Activated T-helper 17 cell treated with anti-CD3 and anti-CD28 coated beads, Interleukin-2, amount 50 U/mL, for 72 hours (primary cell): ENCODE measurements around the gene SIK3. TPM values are rescaled to one million over a fixed set of nuclear protein-coding genes. Genes with fewer than 3 reads are reported as not detected.

Experiments
- ATAC-seq: fragments of 150-1000 bp; cut with Tn5 transposase; replicated peaks from 2 replicates; pipeline ENCODE4 v1.10.0; 2021; ENCODE audit warnings: mild to moderate bottlenecking, moderate library complexity
- H3K27ac Mint-ChIP-seq: one replicate; pipeline ENCODE4 v1.8.0; 2022; ENCODE audit warnings: mixed read lengths
- H3K27me3 Mint-ChIP-seq: one replicate; pipeline ENCODE4 v1.8.0; 2022; ENCODE audit warnings: mixed read lengths
- H3K36me3 Mint-ChIP-seq: one replicate; pipeline ENCODE4 v1.8.0; 2022; ENCODE audit warnings: low read depth, mild to moderate bottlenecking, mixed read lengths
- H3K4me1 Mint-ChIP-seq: one replicate; pipeline ENCODE4 v1.8.0; 2022; ENCODE audit warnings: mixed read lengths
- H3K4me3 Mint-ChIP-seq: one replicate; pipeline ENCODE4 v1.8.0; 2022; ENCODE audit warnings: mild to moderate bottlenecking, mixed read lengths
- H3K9me3 Mint-ChIP-seq: one replicate; pipeline ENCODE4 v1.8.0; 2022; ENCODE audit warnings: mixed read lengths
- total RNA-seq, 2 donors: library from RNA; stranded (reverse); gene quantifications; one replicate each; pipeline ENCODE4 v1.2.3, GENCODE V29; 2022

The SIK3 gene
- total RNA-seq, 2 donors from 2014 or later: 41.9 to 55.7 TPM

DNA sequence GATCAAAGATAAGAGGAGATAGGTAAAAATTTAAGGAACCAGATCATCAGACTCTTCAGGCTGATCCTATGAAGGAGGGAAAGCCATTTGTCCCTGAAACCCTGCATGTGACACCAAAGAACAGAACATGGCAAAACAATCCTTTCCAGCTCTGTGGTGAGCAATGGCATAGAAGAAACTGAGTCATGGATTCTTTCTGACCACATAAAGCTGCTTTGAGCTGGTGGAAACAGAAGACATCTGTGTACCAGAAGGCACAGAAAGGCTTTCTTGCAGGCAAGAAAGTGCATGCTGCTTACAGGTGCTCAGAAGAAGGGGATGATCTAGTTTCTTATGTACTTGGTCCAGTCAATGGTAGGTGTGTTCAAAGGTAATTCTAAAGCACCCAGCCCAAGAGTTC lies 215.8 kb downstream of the SIK3 start:
- peak; percentile 99 for ATAC-seq
- peaks cover 60% of the 10 kb centered on the region for H3K36me3 Mint-ChIP-seq
- H3K4me1 Mint-ChIP-seq: peaks cover 28% of the 10 kb centered on the region
- H3K4me3 Mint-ChIP-seq: no peak overlapping the region
- no peaks in the 10 kb centered on the region for H3K27me3 Mint-ChIP-seq
- H3K27ac Mint-ChIP-seq: peak overlapping the region; percentile 78
- H3K9me3 Mint-ChIP-seq: no peaks in the 10 kb centered on the region

DNA sequence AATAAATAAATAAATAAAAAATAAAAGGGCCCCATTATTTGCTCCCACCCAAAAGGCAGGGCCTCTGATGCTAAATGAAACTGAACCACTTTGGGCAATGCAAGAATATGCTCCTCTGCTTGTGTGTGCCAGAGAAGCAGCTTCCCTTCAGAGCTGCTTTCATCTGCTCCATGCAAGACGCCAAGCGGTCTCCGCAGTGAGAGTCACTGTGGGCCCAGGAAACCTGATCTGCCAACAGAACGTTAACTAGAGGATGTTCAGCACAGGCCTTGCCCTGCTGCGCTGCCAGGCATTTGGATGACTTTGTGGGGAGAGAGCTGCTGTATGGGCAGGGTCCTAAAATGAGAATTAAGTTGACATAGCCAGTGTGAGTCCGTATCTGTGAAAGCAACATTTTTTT lies 217.1 kb downstream of the SIK3 start:
- peak overlapping the region; percentile 57 for H3K27ac Mint-ChIP-seq
- H3K27me3 Mint-ChIP-seq: no peaks in the 10 kb centered on the region
- no peak for ATAC-seq
- H3K4me1 Mint-ChIP-seq: peaks cover 28% of the 10 kb centered on the region
- no peak overlapping the region for H3K4me3 Mint-ChIP-seq
- peaks cover 58% of the 10 kb centered on the region for H3K36me3 Mint-ChIP-seq
- H3K9me3 Mint-ChIP-seq: no peaks in the 10 kb centered on the region

DNA sequence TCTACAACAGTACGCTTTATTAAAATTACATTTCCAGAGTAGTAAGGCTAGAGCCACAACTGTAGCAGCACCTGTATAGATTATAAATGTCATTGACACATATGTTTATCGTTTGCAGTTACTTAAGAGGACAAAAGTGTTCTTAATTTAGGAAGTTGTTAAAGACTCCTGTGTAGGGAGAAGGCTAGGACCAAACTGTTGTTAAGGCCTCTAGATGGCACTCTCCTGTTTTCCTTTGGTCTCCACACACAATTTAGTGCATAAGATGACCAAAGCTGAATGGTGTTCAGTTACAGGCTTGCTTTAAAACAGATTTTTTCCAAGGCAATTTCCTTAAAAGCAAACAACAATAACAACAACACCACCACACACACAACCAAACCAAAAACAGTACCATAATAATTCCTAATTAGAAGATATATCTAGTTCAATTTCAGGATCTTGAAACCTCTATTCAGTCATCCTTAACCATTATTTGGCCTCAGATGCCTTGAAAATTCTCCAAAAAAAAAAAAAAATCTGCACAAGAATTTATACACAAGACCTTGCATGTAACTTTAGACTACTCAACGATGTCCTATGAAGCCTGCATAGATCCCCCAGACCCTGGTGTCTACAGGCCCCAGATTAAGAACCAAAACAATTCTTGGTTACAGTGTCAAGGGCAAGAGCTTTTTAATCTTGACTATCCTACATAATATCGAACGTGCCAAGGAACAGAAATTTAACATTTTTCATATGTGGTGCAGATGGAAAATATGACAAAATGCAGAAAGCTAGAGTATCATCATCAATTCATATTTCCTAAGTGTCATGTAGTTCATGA lies 218.2 kb downstream of the SIK3 start:
- Mint-ChIP-seq H3K9me3 (no peaks in the 10 kb centered on the region), H3K27ac (peak overlapping the region; percentile 70), H3K4me3 (no peak overlapping the region), H3K4me1 (peaks cover 28% of the 10 kb centered on the region), H3K27me3 (no peaks in the 10 kb centered on the region), H3K36me3 (peaks cover 65% of the 10 kb centered on the region)
- ATAC-seq: peak; percentile 52

DNA sequence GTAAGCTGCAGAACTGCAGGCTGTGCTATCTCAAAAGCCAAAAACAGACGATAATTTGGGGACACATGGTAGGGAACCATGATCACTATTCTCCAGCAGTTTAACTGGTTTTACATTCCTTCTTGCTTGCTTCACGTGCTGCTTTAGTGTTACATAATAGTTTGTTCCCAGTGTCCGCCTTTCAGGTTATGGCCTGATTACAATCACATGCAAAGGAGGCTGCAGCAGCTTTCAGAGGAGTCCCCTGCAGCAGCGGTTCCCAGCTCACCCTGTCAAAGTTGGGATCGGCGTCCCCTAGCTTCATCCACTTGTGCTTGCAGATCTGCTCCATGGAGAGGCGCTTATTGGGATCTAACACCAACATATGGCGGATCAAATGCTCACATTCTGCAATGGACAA lies 221.6 kb downstream of the SIK3 start:
- H3K9me3 Mint-ChIP-seq: no peaks in the 10 kb centered on the region
- no peak overlapping the region for H3K4me3 Mint-ChIP-seq
- H3K36me3 Mint-ChIP-seq: peaks cover 84% of the 10 kb centered on the region

DNA sequence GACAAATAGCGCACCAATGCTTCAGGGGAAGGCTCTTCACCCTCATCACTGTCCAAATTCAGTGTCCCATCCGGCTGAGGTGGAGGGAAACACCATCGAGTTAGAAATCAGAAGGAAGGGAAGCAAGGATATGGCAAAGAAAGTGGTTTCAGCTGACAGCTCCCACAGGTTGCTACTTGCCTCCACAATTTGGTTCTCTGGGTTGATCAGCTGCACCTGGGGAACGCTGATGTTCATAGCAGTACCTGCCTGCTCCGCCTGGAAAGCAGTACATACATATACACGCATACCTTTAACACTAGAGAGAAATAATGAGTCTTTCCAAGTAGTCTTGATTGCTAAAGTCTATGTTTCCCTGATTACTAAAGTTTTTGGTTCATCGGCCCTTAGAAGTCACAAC lies 223.0 kb downstream of the SIK3 start:
- no peak overlapping the region for H3K4me3 Mint-ChIP-seq
- H3K27ac Mint-ChIP-seq: peak overlapping the region; percentile 57
- ATAC-seq: no peak
- H3K27me3 Mint-ChIP-seq: no peaks in the 10 kb centered on the region
- H3K9me3 Mint-ChIP-seq: no peaks in the 10 kb centered on the region
- peaks cover 84% of the 10 kb centered on the region for H3K36me3 Mint-ChIP-seq
- H3K4me1 Mint-ChIP-seq: peaks cover 13% of the 10 kb centered on the region

More for the DNA sequence above, 221.6 kb downstream of the SIK3 start:
- Mint-ChIP-seq H3K27ac (no peak overlapping the region), H3K4me1 (peaks cover 19% of the 10 kb centered on the region), H3K27me3 (no peaks in the 10 kb centered on the region)
- no peak for ATAC-seq

GRCh38 chr11:116874251-116874650 lies 224.0 kb downstream of the SIK3 start:
- Mint-ChIP-seq H3K36me3 (peaks cover 88% of the 10 kb centered on the region), H3K4me3 (no peak overlapping the region), H3K27me3 (no peaks in the 10 kb centered on the region), H3K27ac (no peak overlapping the region), H3K9me3 (no peaks in the 10 kb centered on the region), H3K4me1 (peaks cover 8% of the 10 kb centered on the region)
- ATAC-seq: no peak

DNA sequence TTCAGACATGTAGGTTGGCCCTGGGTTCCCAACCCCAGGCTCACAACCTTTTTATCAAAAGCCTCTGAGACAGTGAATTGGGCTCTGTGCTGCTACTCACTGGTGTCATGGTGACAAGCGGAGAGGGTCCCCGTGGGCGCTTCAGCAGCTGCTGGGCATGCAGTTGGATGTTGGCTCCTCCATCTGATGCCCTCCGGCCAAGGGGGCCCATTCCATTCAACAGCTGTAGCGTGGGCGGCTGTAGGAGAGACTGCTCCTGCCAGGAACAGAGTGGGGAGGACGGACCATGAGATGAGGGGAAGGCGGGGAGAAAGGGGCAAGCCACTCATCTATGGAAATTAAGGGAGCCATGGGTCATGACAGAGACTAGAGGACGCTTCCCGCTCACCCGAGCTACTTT lies 224.8 kb downstream of the SIK3 start:
- Mint-ChIP-seq H3K27me3 (no peaks in the 10 kb centered on the region), H3K36me3 (peaks cover 92% of the 10 kb centered on the region), H3K9me3 (no peaks in the 10 kb centered on the region), H3K27ac (no peak overlapping the region), H3K4me1 (peaks cover 5% of the 10 kb centered on the region), H3K4me3 (no peak overlapping the region)
- no peak for ATAC-seq

DNA sequence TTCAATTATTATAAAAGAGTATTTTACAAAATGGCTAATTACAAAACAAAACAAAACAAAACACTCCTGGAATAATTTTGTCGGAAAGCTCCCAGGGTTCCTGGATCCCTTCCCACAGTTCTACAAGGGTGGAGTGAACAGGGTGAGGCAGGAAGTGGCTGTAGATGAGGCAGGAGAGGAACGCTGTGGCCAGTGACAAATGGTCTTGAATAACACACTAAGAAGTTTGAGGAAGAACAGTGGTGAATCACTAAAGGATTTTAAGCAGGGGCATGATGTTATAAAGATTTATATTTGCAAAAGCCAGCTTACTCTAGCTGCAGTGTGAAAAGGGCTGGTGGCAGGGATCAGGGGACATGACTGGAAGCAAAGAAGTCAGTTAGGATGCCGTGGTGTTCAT lies 227.0 kb downstream of the SIK3 start:
- peaks cover 100% of the 10 kb centered on the region for H3K36me3 Mint-ChIP-seq
- H3K9me3 Mint-ChIP-seq: no peaks in the 10 kb centered on the region
- peaks cover 6% of the 10 kb centered on the region for H3K4me1 Mint-ChIP-seq
- no peak overlapping the region for H3K4me3 Mint-ChIP-seq
- peak overlapping the region; percentile 53 for H3K27ac Mint-ChIP-seq
- H3K27me3 Mint-ChIP-seq: no peaks in the 10 kb centered on the region
- ATAC-seq: no peak

GRCh38 chr11:116870054-116870453 lies 228.2 kb downstream of the SIK3 start:
- H3K4me1 Mint-ChIP-seq: peaks cover 11% of the 10 kb centered on the region
- peaks cover 100% of the 10 kb centered on the region for H3K36me3 Mint-ChIP-seq
- peak overlapping the region; percentile 53 for H3K27ac Mint-ChIP-seq
- no peak overlapping the region for H3K4me3 Mint-ChIP-seq
- ATAC-seq: peak; percentile 21
- H3K9me3 Mint-ChIP-seq: no peaks in the 10 kb centered on the region
- no peaks in the 10 kb centered on the region for H3K27me3 Mint-ChIP-seq

DNA sequence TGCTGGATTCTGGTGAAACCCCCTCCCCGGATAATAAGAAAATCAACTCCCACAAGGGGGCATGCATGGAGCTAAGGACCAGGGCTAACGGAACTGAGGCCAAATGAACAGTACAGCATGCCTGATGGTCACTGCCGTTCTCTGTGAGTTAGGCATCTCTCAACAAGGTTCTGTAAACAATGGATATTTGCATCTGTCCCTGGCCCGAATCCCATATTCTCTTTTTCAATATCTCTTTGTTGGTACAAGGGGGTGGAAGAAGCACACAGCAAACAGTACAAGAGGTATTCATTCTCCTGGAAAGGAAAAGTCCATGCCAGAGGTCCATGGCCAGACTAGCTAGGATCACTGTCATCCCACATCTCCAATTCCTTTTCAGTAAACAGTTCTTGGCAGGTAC lies 228.6 kb downstream of the SIK3 start:
- peaks cover 100% of the 10 kb centered on the region for H3K36me3 Mint-ChIP-seq
- no peak overlapping the region for H3K4me3 Mint-ChIP-seq
- no peak for ATAC-seq
- peak overlapping the region; percentile 53 for H3K27ac Mint-ChIP-seq
- H3K9me3 Mint-ChIP-seq: no peaks in the 10 kb centered on the region
- H3K4me1 Mint-ChIP-seq: peaks cover 11% of the 10 kb centered on the region
- H3K27me3 Mint-ChIP-seq: no peaks in the 10 kb centered on the region

DNA sequence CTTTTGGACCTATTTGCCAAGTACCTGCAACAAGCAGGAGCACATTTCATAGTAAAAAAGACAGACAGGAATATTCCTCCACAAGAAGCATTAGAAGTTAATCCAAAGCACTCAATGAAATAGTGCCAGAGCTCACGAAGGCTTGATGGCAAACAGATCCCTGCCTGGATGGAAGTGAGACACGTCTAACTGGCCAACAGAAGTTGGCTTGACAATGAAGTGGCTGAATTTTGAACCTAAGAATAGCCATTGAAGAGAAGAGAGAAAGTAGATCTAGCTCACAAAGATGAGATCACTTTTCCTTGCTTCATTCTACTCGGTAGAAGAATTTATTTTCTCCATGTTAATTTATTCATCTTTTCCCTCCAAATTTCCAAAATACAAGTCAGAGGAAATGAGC lies 230.2 kb downstream of the SIK3 start:
- H3K27me3 Mint-ChIP-seq: no peaks in the 10 kb centered on the region
- no peak overlapping the region for H3K27ac Mint-ChIP-seq
- H3K9me3 Mint-ChIP-seq: no peaks in the 10 kb centered on the region
- peaks cover 100% of the 10 kb centered on the region for H3K36me3 Mint-ChIP-seq
- peaks cover 11% of the 10 kb centered on the region for H3K4me1 Mint-ChIP-seq
- no peak overlapping the region for H3K4me3 Mint-ChIP-seq
- ATAC-seq: no peak

DNA sequence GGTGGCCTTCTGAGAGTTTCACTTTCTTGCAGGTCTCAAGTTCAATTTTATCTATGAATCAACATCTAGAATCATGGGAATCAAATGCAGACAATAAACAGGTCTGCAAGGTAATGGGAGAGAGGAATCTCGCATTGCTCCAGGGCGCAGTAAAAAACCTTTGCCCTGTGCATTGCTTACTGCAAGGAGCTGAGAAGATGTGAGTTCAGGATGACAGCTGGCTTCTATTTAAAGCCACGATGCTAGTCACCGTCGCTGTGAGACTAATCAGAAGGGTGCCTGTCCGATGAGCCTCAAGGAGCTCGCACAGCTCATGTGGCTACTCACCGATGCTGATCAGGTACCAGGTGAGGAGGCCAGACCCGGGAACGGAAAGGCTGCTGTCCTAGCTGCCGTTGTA lies 230.6 kb downstream of the SIK3 start:
- H3K4me3 Mint-ChIP-seq: no peak overlapping the region
- no peak overlapping the region for H3K27ac Mint-ChIP-seq
- no peaks in the 10 kb centered on the region for H3K9me3 Mint-ChIP-seq
- no peak for ATAC-seq
- H3K4me1 Mint-ChIP-seq: peaks cover 11% of the 10 kb centered on the region
- no peaks in the 10 kb centered on the region for H3K27me3 Mint-ChIP-seq
- peaks cover 100% of the 10 kb centered on the region for H3K36me3 Mint-ChIP-seq

- Mint-ChIP-seq H3K36me3 (peaks cover 100% of the 10 kb centered on the region), H3K27me3 (no peaks in the 10 kb centered on the region), H3K4me3 (no peak overlapping the region), H3K4me1 (peaks cover 11% of the 10 kb centered on the region), H3K27ac (peak overlapping the region; percentile 38), H3K9me3 (no peaks in the 10 kb centered on the region)
- no peak for ATAC-seq
Observed at GRCh38 chr11:116866804-116867455, 231.3 kb downstream of the SIK3 start.

DNA sequence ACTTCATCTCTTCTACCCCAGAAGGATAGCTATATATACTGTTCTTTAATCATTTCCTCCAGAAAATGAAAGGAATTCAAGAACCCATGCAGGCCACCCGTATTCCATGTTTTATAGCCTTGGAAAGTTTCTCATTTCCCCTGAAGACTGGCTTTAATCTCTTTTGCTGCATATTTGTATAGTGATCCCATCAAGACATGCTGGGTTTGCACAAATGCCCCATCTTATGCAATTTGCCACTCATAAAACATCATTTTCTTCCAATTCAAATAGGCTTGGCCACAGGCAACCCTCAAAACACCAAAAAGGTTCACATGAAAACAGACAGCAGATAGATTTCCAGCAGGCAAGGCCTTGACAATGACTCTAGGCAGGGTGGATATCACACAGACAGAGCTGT lies 232.5 kb downstream of the SIK3 start:
- H3K36me3 Mint-ChIP-seq: peaks cover 100% of the 10 kb centered on the region
- no peak overlapping the region for H3K4me3 Mint-ChIP-seq
- no peaks in the 10 kb centered on the region for H3K9me3 Mint-ChIP-seq
- H3K27ac Mint-ChIP-seq: peak overlapping the region; percentile 11
- H3K4me1 Mint-ChIP-seq: peaks cover 15% of the 10 kb centered on the region
- H3K27me3 Mint-ChIP-seq: no peaks in the 10 kb centered on the region
- ATAC-seq: no peak

GRCh38 chr11:116864531-116864930 lies 233.7 kb downstream of the SIK3 start:
- no peaks in the 10 kb centered on the region for H3K9me3 Mint-ChIP-seq
- H3K36me3 Mint-ChIP-seq: peaks cover 100% of the 10 kb centered on the region
- peak overlapping the region; percentile 45 for H3K27ac Mint-ChIP-seq
- H3K4me1 Mint-ChIP-seq: peaks cover 15% of the 10 kb centered on the region
- H3K4me3 Mint-ChIP-seq: no peak overlapping the region
- H3K27me3 Mint-ChIP-seq: no peaks in the 10 kb centered on the region
- no peak for ATAC-seq
